Smooth muscle cell (in vitro differentiated cells): ENCODE data around the gene PLEKHF1. TPM values are rescaled to one million over a fixed set of nuclear protein-coding genes. Genes with fewer than 3 reads are reported as not detected.

Experiments
- DNase-seq: peaks from one replicate; lab custom pipeline; 2025; ENCODE audit not compliant: unreplicated experiment; lab: John Stamatoyannopoulos, UW
- H2AFZ ChIP-seq: fragments of 200-600 bp; sonication (generic); 2 replicates; pipeline ENCODE4 v1.6.0; 2016; ENCODE audit warnings: antibody characterized with exemption, low read depth, mild to moderate bottlenecking
- H3F3A ChIP-seq: fragments of 200-600 bp; sonication (generic); 2 replicates; pipeline ENCODE4 v1.6.0; 2017; ENCODE audit warnings: antibody characterized with exemption, low read depth
- H3K27ac ChIP-seq: fragments of 200-600 bp; sonication (generic); 2 replicates; pipeline ENCODE4 v1.5.1; 2016; ENCODE audit warnings: low read depth, mild to moderate bottlenecking
- H3K27me3 ChIP-seq: fragments of 200-600 bp; sonication (generic); 2 replicates; pipeline ENCODE4 v1.6.1; 2016; ENCODE audit warnings: low read depth, mild to moderate bottlenecking
- H3K36me3 ChIP-seq: fragments of 200-600 bp; sonication (generic); 2 replicates; pipeline ENCODE4 v1.5.1; 2016; ENCODE audit warnings: low read depth
- H3K4me1 ChIP-seq: fragments of 200-600 bp; sonication (generic); 2 replicates; pipeline ENCODE4 v1.5.1; 2016; ENCODE audit warnings: low read depth
- H3K4me2 ChIP-seq: fragments of 200-600 bp; sonication (generic); 2 replicates; pipeline ENCODE4 v1.6.0; 2016; ENCODE audit warnings: mild to moderate bottlenecking
- H3K4me3 ChIP-seq: fragments of 200-600 bp; sonication (generic); 2 replicates; pipeline ENCODE4 v1.5.1; 2016; ENCODE audit warnings: mild to moderate bottlenecking
- H3K79me2 ChIP-seq: fragments of 200-600 bp; sonication (generic); 2 replicates; pipeline ENCODE4 v1.6.0; 2016; ENCODE audit warnings: low read depth, mild to moderate bottlenecking
- H3K9ac ChIP-seq: fragments of 200-600 bp; sonication (generic); 2 replicates; pipeline ENCODE4 v1.6.0; 2016; ENCODE audit warnings: low read depth
- H3K9me3 ChIP-seq: fragments of 200-600 bp; sonication (generic); replicated peaks from 2 replicates; pipeline ENCODE4 v1.5.1; 2016; ENCODE audit warnings: low read depth
- H4K20me1 ChIP-seq: fragments of 200-600 bp; sonication (generic); 2 replicates; pipeline ENCODE4 v1.6.0; 2016; ENCODE audit warnings: low read depth
- WGBS: methylation state at CpG from one replicate; pipeline ENCODE4 v1.1.7; 2016; ENCODE audit warnings: low lambda C conversion rate; 5-methylcytosine and 5-hydroxymethylcytosine counted together
- polyA plus RNA-seq: library from polyadenylated mRNA; unstranded; fragments of >200 nt; fragmentation: Nextera tagmentation; extraction: Ambion mirVana; gene quantifications from 2 replicates; pipeline ENCODE4 v1.2.1, GENCODE V29; 2016
- total RNA-seq: library from RNA; depleted of rRNA; stranded (reverse); fragments of >200 nt; gene quantifications from 2 replicates; pipeline ENCODE4 v1.2.3, GENCODE V29; 2014
- TF ChIP-seq, protein P1 (sequence below): fragments of 200-600 bp; sonication (generic); IDR thresholded peaks from 2 replicates; pipeline ENCODE4 v1.5.1; 2017; ENCODE audit warnings: borderline replicate concordance, mild to moderate bottlenecking, antibody characterized with exemption; ENCODE audit not compliant: insufficient read depth, poor library complexity, severe bottlenecking

Gene PLEKHF1
- total and polyA plus RNA-seq, 2 experiments from 2014 or later: 2.2 to 4.0 TPM

DNA sequence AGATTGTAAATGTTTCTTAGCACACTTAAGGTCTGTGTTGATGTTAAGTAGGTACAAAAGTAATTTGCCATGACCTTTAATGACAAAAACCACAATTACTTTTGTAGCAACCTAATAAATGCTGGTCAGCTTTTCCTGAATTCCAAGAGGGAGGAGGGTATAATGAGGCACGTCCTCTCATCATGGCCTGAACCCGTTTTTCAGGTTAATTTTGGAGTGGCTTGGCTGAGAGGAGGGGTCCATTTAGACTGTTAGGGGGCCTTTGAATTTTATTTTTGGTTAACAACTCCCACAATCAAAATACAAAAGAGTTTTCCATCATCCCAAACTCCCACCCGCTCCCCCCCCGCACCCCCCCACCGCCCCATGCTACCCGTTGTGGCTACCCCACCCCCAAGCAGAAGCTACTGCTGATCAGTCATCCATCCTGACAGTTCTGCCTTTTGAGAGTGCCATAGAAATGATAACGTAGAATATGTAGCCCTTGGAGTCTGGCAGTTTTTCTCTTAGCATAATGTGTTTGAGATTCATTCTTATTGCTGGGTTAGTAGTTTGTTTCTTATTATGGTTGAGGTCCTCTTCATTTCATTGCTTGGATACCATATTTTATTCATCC is 14.4 kb upstream of the PLEKHF1 start:
- Histone ChIP-seq H3K27me3 (no peaks in the 10 kb centered on the region), H3K27ac (no peak overlapping the region), H3K4me1 (no peaks in the 10 kb centered on the region), H3K4me2 (no peak overlapping the region), H3K36me3 (no peaks in the 10 kb centered on the region), H4K20me1 (no peaks in the 10 kb centered on the region), H3K9ac (no peak overlapping the region), H3K79me2 (no peaks in the 10 kb centered on the region), H3K9me3 (no peaks in the 10 kb centered on the region), H3K4me3 (no peak overlapping the region), H3F3A (no peaks in the 10 kb centered on the region), H2AFZ (no peak overlapping the region)
- DNase-seq: no peak
- WGBS: 75% methylated on average over 7 of the region's 7 CpGs
- TF ChIP-seq, protein P1, sequence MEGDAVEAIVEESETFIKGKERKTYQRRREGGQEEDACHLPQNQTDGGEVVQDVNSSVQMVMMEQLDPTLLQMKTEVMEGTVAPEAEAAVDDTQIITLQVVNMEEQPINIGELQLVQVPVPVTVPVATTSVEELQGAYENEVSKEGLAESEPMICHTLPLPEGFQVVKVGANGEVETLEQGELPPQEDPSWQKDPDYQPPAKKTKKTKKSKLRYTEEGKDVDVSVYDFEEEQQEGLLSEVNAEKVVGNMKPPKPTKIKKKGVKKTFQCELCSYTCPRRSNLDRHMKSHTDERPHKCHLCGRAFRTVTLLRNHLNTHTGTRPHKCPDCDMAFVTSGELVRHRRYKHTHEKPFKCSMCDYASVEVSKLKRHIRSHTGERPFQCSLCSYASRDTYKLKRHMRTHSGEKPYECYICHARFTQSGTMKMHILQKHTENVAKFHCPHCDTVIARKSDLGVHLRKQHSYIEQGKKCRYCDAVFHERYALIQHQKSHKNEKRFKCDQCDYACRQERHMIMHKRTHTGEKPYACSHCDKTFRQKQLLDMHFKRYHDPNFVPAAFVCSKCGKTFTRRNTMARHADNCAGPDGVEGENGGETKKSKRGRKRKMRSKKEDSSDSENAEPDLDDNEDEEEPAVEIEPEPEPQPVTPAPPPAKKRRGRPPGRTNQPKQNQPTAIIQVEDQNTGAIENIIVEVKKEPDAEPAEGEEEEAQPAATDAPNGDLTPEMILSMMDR: no peak

DNA sequence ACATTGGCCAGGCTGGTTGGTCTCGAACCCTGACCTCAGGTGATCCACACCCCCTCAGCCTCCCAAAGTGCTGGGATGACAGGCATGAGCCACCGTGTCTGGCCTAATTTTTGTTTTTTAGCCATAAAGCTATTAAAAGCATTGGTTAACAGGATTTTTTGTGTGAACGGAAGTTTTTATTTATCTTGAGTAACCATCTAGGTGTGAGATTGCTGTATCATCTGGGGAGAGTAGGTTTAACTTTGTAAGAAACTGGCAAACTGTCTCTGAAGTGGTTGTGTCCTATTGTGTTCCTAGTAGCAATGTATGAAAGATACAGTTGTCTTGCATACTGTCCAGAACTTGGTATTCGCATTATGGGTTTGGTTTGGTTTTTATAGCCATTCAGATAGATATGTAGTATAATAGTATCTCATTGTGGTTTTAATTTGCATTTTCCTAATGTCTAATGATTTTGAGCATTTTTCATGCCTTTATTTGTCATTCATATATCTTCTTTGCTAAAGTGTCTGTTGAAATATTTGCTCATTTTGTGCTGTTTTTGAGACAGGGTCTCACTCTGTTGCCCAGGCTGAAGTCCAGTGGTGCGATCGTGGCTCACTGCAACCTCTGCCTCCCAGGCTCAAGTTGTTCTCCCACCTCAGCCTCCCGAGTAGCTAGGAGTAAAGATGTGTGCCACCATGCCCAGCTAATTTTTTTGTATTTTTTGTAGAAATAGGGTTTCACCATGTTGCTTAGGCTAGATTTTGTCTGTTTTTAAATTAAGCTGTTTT is 13.5 kb upstream of the PLEKHF1 start:
- WGBS: 90% methylated on average over 7 of the region's 7 CpGs
- DNase-seq: no peak
- no peaks in the 10 kb centered on the region for H3K36me3 ChIP-seq
- H3K9ac ChIP-seq: no peak overlapping the region
- no peaks in the 10 kb centered on the region for H3F3A ChIP-seq
- no peak overlapping the region for H3K27ac ChIP-seq
- no peaks in the 10 kb centered on the region for H3K9me3 ChIP-seq
- no peaks in the 10 kb centered on the region for H3K27me3 ChIP-seq
- H3K4me3 ChIP-seq: no peak overlapping the region
- H3K4me2 ChIP-seq: no peak overlapping the region
- no peaks in the 10 kb centered on the region for H3K79me2 ChIP-seq
- no peak overlapping the region for H2AFZ ChIP-seq
- TF ChIP-seq, protein P1: no peak
- no peaks in the 10 kb centered on the region for H4K20me1 ChIP-seq
- H3K4me1 ChIP-seq: no peaks in the 10 kb centered on the region

DNA sequence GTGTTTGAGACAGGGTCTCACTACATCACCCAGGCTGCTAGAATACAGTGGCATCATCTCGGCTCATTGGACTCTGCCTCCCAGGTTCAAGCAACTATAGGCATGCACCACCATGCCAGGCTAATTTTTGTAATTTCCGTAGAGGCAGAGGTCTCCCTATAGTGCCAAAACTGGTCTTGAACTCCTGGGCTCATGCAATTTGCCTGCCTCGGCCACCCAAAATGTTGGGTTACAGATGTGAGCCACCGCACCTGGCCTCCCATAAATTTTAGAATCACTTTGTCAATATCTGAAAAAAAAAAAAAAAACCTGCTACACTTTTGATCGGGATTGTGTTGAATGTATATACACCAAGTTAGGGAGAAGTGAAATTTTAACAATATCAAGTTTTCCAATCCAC is 11.9 kb upstream of the PLEKHF1 start:
- no peaks in the 10 kb centered on the region for H3K27me3 ChIP-seq
- 91% methylated on average over 5 of the region's 5 CpGs for WGBS
- H3K36me3 ChIP-seq: no peaks in the 10 kb centered on the region
- no peak overlapping the region for H3K9ac ChIP-seq
- H3F3A ChIP-seq: no peaks in the 10 kb centered on the region
- DNase-seq: no peak
- no peaks in the 10 kb centered on the region for H3K79me2 ChIP-seq
- no peaks in the 10 kb centered on the region for H3K9me3 ChIP-seq
- no peaks in the 10 kb centered on the region for H4K20me1 ChIP-seq
- H3K4me1 ChIP-seq: no peaks in the 10 kb centered on the region
- TF ChIP-seq, protein P1: no peak
- no peak overlapping the region for H3K4me3 ChIP-seq
- H3K4me2 ChIP-seq: no peak overlapping the region
- H2AFZ ChIP-seq: no peak overlapping the region
- H3K27ac ChIP-seq: no peak overlapping the region
